Measurements from ENCODE around the gene SUPT3H.

- TF ChIP-seq POLR2A (IDR thresholded peaks at IDR 0.05) = no peak
- no peak for TF ChIP-seq CTCF (IDR thresholded peaks at IDR 0.05)
These were observed 26.1 kb downstream of the SUPT3H start for GRCh38 chr6:45351667-45352066.

All from lower leg skin (tissue), 3 donors.